ENCODE results near the gene PTPRG.

The PTPRG gene

GRCh38 chr3:61894988-61895935 lies 333.9 kb downstream of the PTPRG start:
- DNase-seq (ENCODE audit: low read depth) = peak; percentile 70

DNA sequence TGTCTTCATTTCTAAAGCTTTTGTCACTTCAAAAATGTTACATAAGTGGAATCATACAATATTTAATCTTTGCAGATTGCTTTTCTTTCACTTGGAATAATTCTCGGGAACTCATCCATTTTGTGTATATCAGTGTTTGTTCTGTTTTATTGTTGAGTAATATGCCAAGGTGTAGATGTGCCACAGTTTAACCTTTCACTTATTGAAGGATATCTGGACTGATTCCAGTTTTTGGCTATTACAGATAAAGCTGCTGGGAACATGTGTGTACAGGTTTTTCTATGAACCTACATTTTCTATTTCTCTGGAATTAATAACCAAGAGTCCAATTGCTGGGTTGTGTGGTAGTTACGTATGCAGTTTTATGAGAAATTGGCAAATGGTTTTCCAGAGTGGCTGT lies 334.9 kb downstream of the PTPRG start:
- DNase-seq (ENCODE audit: low read depth) = no peak

DNA sequence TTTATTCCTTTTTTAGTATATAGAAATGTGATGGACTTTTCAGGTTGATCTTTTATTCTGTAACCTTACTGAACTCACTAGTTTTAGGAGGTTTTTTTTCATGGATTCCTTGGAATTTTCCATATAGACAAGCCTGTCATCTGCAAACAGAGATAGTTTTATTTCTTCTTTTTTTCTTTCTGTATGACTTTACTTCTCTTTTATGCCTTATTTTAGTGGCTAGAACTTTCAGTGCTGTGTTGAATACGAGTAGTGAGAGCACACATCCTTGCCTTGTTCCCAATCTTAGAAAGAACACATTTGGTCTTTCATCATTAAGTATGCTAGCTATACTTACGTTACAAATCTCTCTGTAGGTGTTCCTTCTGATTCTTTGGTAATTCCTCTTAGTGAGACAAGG lies 336.5 kb downstream of the PTPRG start:
- DNase-seq (ENCODE audit: low read depth) = no peak

GRCh38 chr3:61899700-61900462 lies 338.5 kb downstream of the PTPRG start:
- DNase-seq (ENCODE audit: low read depth) = no peak

DNA sequence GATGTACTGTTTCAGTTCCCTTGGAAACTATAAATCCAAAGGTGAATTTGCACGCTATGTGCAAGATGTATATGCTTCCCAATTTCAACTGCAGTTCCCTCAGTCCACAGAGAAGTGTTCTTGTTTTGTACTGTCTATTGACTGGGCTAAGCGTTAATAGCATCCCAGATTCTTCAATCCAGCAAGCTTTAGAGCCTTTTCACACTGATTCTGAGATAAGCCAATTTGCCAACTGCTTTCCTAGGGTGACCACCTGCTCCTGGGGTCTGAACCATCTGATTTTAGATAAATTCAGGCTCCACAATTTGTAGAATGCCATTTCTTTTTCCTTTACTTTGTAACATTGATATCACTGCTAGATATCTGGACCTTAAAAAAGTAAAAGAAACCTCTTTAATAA lies 340.1 kb downstream of the PTPRG start:
- DNase-seq (ENCODE audit: low read depth) = no peak

- DNase-seq (ENCODE audit: low read depth) = no peak
Measured at GRCh38 chr3:61901986-61902385, 340.6 kb downstream of the PTPRG start.

DNA sequence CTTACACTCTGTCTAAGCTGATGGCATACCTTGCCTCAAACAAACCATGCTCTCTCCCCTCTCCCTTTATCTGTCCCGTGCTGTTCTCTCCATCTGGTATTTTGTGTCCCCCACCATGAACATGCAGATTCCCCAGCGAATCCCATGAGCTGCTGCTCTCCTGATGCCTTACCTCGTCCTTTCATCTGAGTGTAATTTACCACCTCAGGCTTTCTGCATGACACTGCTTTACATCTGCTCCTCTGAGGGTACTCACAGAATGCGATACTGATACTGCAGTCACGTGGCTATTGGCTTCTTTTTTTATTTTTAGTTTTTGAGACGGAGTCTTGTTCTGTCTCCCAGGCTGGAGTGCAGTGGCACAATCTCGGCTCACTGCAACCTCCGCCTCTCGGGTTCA lies 341.7 kb downstream of the PTPRG start:
- no peak for DNase-seq (ENCODE audit: low read depth)

DNA sequence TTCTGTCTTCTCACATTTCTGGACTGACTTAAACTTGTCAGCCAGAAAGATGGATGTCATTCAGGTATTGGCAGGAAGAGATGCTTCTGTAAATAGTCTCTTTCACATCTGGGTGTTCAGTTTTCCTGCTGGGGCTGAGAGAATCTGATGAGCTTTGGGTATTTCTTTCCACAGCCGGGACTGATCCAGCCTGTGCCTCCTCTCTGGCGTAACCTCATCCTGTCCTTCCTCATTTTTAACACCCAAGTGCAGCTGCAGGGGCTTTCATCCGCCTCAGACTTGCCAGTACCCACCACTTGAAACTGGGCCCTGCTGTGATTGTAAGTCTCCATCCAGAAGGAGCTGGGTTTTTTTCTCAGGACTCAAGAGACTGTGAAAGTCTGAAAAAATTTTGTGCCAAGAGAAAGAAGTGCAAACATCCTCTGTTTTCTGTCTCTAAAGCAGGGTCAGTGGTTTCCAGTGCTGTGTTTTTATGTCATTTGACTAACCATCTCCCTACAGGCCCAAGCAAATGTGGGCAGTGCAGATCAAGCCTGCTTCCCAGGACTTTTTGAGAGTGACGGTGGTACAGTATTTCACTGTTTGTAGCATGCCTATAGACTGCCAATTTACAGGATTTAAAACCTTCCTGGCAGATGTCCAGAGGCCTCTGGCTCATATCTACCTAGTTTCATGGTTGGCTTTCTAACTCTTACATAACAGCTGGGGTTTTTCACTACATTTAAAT lies 342.7 kb downstream of the PTPRG start:
- peak; percentile 22 for DNase-seq (ENCODE audit: low read depth)

DNA sequence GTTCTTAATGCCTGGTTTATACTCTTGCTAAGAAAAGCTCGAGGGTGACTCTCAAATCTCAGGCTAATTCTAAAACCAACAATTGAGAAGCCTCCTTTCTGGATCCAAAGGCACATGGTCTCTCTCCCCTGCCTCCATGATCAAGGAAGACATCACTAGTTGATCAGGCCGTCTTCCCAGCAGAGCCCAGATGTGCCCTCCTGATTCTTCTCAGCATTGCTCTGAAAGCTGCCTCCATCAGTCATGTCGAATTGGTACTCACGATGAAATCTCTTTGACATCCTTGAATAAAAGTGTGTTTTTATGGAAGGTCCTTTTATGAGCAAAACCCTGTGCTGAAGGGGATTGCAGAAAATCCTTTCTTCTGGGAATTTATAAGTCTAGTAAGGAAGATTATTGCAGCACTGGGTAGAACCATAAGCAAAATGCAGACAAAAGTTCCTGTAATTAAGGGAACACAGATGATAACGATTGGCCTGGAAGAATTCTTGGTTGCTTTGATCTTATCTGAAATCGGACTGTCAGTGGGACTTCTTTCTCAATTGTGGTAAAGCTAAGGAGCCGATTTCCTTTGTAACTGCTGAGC lies 345.9 kb downstream of the PTPRG start:
- DNase-seq (ENCODE audit: low read depth) = no peak

- peak; percentile 36 for DNase-seq (ENCODE audit: low read depth)
Measured at GRCh38 chr3:61908382-61908781, 347.0 kb downstream of the PTPRG start.

DNA sequence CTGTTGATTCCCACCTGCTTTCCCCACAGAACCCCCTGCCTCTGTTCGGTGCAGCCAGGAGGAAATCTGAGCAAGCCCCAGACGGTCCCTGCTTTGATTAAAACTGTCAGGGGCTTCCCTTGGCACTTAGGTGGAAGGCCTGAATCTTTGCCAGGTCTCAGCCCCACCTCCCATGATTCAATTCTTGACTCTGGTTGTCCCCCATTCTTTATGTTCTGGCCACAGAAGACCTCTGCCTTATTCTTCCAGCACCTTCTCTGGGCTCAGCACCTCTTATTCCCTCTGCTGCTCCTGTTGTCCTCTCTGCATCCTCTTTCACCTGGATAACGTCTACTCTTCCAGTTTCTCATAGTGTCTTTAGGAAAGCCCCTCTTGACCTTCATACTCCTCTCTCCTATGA lies 349.4 kb downstream of the PTPRG start:
- no peak for DNase-seq (ENCODE audit: low read depth)

DNA sequence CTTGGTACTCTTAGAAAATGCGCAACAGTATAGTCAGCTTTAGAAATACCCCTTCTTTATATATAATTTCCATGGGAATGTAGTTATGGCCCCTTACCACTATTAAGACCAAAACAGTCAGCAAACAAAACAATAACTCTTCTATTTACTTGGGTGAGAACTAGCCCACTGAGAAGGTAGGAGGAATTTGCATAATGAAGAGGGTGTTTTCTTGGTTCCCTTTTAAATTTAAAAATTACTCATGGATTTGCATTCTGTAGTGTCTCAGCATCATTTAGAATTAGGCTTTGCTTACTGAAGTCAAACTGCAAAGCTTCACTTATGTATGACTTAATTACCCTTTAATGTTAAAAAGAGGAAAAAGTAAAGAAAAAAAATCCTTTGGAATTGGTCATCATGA lies 350.8 kb downstream of the PTPRG start:
- DNase-seq (ENCODE audit: low read depth) = no peak

GRCh38 chr3:61913701-61914100 lies 352.3 kb downstream of the PTPRG start:
- no peak for DNase-seq (ENCODE audit: low read depth)

GRCh38 chr3:61914276-61914675 lies 352.9 kb downstream of the PTPRG start:
- DNase-seq (ENCODE audit: low read depth) = no peak

- no peak for DNase-seq (ENCODE audit: low read depth)
Measured at GRCh38 chr3:61915296-61915695, 353.9 kb downstream of the PTPRG start.

GRCh38 chr3:61919371-61919770 lies 358.0 kb downstream of the PTPRG start:
- no peak for DNase-seq (ENCODE audit: low read depth)

DNA sequence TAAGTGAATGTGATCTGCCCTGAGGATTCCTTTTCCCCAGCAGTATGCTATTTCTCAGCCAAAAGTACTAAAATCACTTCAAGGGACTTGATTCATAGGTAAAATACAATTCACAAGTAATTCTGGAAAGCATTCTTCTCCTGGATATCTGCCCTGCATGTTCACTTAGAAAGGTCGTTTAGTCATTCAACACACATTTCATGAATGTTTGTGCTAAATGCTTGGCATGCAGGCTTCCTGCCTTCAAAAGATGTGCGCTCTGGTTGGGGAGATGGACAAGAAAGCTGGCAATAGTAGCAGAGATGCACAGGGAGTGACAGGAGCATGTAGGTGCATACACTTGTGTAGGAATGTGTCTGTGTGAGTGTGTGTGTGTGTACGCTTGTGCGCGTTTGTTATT lies 360.7 kb downstream of the PTPRG start:
- no peak for DNase-seq (ENCODE audit: low read depth)

DNA sequence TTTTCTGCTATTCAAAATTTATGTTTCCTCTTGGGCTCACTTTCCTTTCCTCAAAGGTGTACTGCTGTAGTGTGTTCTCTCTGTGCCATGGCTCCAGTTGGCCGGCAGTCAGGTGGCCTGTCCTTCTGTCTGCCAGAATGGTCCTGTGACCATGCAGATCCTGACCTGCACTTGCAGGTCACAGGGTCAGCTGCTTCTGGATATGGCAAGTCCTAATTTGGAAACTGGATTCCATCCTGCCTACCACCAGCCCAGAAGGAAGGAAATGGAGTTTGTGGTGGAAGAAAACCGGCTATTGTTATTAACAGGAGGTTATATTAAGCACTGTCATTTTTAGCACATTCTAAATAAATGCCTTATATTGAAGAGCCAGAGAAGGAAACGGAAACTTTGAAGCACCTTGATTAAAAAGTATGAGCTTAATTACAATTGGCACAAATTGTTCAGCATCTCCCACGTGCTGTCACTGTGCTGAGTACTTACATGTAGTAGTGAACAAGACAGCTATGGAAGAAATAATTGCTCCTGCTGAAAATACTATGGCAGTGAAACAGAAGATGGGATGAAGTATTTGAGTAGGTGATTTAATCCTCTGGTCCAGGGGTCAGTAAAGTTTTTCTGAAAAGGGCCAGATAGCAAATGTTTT lies 362.8 kb downstream of the PTPRG start:
- no peak for DNase-seq (ENCODE audit: low read depth)

DNA sequence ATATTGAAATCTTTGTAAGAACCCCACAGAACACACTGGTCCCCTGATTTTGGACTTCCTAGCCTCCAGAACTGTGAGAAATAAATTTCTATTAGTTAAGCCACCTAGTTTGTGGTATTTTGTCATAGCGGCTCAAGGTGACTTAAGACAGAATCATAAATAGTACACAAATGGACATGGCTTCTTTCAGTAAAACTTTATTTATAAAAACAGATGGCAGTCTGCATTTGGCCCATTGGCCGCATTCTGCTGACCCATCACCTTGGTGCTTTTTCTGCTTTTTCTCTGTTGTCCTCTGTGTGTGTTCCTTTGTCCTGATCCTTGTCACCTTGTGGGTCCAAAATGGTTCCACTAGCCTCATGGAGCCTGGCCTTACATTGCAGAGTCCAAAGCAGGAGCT lies 363.6 kb downstream of the PTPRG start:
- DNase-seq (ENCODE audit: low read depth) = no peak

DNA sequence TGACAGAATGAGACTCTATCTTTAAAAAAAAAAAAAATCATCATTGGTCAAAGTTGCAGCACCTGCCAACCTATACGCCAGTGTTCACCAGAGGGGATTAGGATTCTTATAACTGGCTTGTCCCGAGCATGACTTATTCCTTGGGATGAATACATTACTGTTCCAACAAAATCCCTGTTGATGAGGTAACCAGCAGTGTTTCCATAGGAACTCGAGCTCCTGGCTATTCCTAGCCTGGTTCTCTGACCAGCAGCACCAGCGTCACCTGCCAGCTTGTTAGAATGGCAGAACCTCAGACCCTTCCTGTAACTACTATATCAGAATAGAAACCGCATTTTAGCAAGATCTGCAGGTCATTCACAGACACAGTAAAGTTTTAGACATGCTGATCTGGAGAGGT lies 364.4 kb downstream of the PTPRG start:
- DNase-seq (ENCODE audit: low read depth) = no peak

DNA sequence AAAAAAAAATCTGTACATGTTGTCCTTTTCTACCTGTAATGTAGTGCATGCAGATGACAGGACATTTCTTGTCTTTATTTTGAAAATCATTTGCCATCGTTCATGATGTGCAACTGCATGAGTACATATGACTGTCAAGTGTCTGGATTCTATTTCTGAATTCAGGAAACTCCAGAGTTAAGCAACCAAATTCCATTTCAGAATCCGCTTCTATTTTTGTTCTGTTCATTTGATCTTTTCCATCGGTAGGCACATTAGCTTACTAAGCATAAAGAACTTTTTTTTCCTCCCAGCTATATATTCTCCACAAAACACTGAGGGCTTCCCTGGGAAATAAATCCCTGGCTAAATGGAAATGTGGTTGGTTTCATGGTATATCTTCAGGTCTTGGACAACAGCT lies 365.6 kb downstream of the PTPRG start:
- peak; percentile 50 for DNase-seq (ENCODE audit: low read depth)

DNA sequence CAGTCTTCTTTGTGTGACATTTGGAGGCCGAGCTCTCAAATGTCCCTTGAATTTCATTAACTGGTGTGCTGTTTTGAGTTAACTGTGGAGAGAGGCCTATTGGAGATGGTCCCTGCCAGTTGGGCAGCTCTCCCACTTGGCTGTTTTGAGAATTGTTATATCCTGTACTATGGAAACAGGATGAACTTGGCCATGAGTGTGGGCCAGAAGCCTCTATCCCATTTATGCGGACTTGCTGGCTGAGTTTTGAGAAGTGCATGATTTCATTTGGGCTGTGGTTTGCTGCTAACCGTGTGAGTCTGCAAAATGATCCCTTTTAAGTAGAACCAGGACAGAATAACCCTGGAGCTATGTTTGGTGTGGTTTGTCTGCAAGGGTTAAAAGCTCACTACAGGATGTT lies 366.0 kb downstream of the PTPRG start:
- peak; percentile 97 for DNase-seq (ENCODE audit: low read depth)

Data from fibroblast of the conjunctiva (primary cell).